OCI-LY7 (cell line): Measurements from ENCODE around the gene P3H2.
"Not testable (repeated sequence)": the region's sequence is repeated elsewhere in the genome, so short reads cannot be mapped to it uniquely, and the experiment has no call there.

Source experiments
- EZH2phosphoT487 ChIP-seq: fragments of 200-600 bp; sonication (generic); IDR thresholded peaks from 2 replicates; pipeline ENCODE4 v1.6.1; 2018; ENCODE audit warnings: low read depth, borderline replicate concordance, mild to moderate bottlenecking, mixed run types, antibody characterized with exemption, low read length, moderate library complexity, mixed read lengths
- TF ChIP-seq, protein P1 (sequence below): fragments of 200-600 bp; sonication (generic); conservative IDR thresholded peaks from 2 replicates; pipeline ENCODE4 v1.5.1; 2014; ENCODE audit warnings: mild to moderate bottlenecking, antibody characterized with exemption, low read length, moderate library complexity, mixed read lengths

DNA sequence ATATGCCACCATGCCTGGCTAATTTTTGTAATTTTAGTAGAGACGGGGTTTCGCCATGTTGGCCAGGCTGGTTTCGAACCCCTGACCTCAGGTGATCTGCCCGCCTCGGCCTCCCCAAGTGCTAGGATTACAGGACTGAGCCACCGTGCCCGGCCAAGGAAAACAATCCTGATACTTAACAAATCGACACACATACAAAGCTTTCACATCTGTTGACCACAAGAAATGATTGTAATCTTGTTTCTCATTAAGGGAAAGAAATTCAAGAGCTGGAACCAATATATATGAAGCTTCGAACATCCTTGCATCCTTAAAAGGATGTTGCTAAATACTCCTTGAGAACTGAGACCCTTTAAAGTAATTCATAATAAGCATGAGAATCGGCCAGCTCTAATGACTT, 159.6 kb downstream of the P3H2 start:
- TF ChIP-seq, protein P1, sequence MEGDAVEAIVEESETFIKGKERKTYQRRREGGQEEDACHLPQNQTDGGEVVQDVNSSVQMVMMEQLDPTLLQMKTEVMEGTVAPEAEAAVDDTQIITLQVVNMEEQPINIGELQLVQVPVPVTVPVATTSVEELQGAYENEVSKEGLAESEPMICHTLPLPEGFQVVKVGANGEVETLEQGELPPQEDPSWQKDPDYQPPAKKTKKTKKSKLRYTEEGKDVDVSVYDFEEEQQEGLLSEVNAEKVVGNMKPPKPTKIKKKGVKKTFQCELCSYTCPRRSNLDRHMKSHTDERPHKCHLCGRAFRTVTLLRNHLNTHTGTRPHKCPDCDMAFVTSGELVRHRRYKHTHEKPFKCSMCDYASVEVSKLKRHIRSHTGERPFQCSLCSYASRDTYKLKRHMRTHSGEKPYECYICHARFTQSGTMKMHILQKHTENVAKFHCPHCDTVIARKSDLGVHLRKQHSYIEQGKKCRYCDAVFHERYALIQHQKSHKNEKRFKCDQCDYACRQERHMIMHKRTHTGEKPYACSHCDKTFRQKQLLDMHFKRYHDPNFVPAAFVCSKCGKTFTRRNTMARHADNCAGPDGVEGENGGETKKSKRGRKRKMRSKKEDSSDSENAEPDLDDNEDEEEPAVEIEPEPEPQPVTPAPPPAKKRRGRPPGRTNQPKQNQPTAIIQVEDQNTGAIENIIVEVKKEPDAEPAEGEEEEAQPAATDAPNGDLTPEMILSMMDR = not testable (repeated sequence)
- not testable (repeated sequence) for TF ChIP-seq EZH2phosphoT487
